Natural killer cell (primary cell): Measurements from ENCODE around the gene TTLL1. TPM values are rescaled to one million over a fixed set of nuclear protein-coding genes. Genes with fewer than 3 reads are reported as not detected.

Source experiments
- ATAC-seq, 3 donors: fragments of 150-1000 bp in 2 of 3; fragments of 200-7000 bp in 1 of 3; cut with Tn5 transposase; 1 replicate in 1 of 3; 2 replicates in 2 of 3; pipeline ENCODE4 v1.10.0; 2021; ENCODE audit warnings: mild to moderate bottlenecking in 2 of 3, moderate library complexity in 2 of 3
- DNase-seq, 2 donors: peaks; one replicate each; pipeline versions ENCODE4 v3.0.0 to v3.0.0-alpha.2; 2013 to 2021; ENCODE audit warnings: mixed read lengths in 1 of 2
- H3K27ac ChIP-seq: one replicate; pipeline ENCODE4 v1.5.1; 2013; ENCODE audit warnings: mild to moderate bottlenecking, low read length
- H3K27me3 ChIP-seq: one replicate; pipeline ENCODE4 v1.6.1; 2013; ENCODE audit warnings: low read length; ENCODE audit not compliant: control insufficient read depth, insufficient read depth
- H3K36me3 ChIP-seq: one replicate; pipeline ENCODE4 v1.6.1; 2013; ENCODE audit warnings: low read length; ENCODE audit not compliant: control insufficient read depth, insufficient read depth
- H3K4me1 ChIP-seq: one replicate; pipeline ENCODE4 v1.6.1; 2013; ENCODE audit warnings: low read length; ENCODE audit not compliant: control insufficient read depth, insufficient read depth
- H3K4me3 ChIP-seq: one replicate; pipeline ENCODE4 v1.5.1; 2013; ENCODE audit warnings: low read length
- H3K9me3 ChIP-seq: one replicate; pipeline ENCODE4 v1.6.1; 2013; ENCODE audit warnings: low read length; ENCODE audit not compliant: control insufficient read depth, insufficient read depth
- H3K27ac Mint-ChIP-seq, 2 donors: one replicate each; pipeline ENCODE4 v1.8.0; 2022; ENCODE audit warnings: mild to moderate bottlenecking in 2 of 2, mixed read lengths in 2 of 2, moderate library complexity in 1 of 2
- H3K27me3 Mint-ChIP-seq, 2 donors: one replicate each; pipeline ENCODE4 v1.8.0; 2022; ENCODE audit warnings: low read depth in 2 of 2, mixed read lengths in 2 of 2
- H3K36me3 Mint-ChIP-seq: one replicate; pipeline ENCODE4 v1.8.0; 2022; ENCODE audit warnings: mixed read lengths
- H3K4me1 Mint-ChIP-seq, 2 donors: one replicate each; pipeline ENCODE4 v1.8.0; 2022; ENCODE audit warnings: mixed read lengths in 2 of 2
- H3K4me3 Mint-ChIP-seq: one replicate; pipeline ENCODE4 v1.8.0; 2022; ENCODE audit warnings: mild to moderate bottlenecking, moderate library complexity, mixed read lengths
- H3K9me3 Mint-ChIP-seq, 2 donors: one replicate each; pipeline ENCODE4 v1.8.0; 2022; ENCODE audit warnings: mixed read lengths in 2 of 2
- CTCF ChIP-seq: fragments of 200-600 bp; IDR thresholded peaks from one replicate; pipeline ENCODE4 v1.8.0; 2022; ENCODE audit warnings: antibody characterized with exemption
- WGBS: methylation state at CpG from one replicate; pipeline ENCODE4 v1.1.7; 2013; ENCODE audit warnings: missing lambda C conversion rate; ENCODE audit not compliant: insufficient coverage; 5-methylcytosine and 5-hydroxymethylcytosine counted together
- intact Hi-C: fragments of 100-400 bp; cut with micrococcal nuclease; formaldehyde crosslinking; loops from one replicate; pipeline ENCODE4 v1.14.2; 2022
- total RNA-seq, 4 donors: library from RNA; stranded (reverse); fragments of 120-200 nt in 1 of 4; gene quantifications; one replicate each; pipeline versions ENCODE4 v1.2.3 to v1.2.4, GENCODE V29; 2013 to 2022

Gene TTLL1
- total RNA-seq, 3 donors from 2014 or later (not counting 1 experiment from before 2014, with no cell fraction given), result 4.4 to 6.5 (median 6.0) TPM

GRCh38 chr22:43118024-43118849 is 29.0 kb upstream of the TTLL1 start:
- Mint-ChIP-seq H3K27me3 (peaks cover 0 to 6% of the 10 kb centered on the region in 2 donors), H3K4me3 (no peak overlapping the region), H3K4me1 (no peaks in the 10 kb centered on the region), H3K9me3 (no peaks in the 10 kb centered on the region), H3K36me3 (no peaks in the 10 kb centered on the region), H3K27ac (no peak overlapping the region)
- intact Hi-C loops, result no loop called here
- H3K4me3 ChIP-seq, result no peak overlapping the region
- 76% methylated on average over 21 of the region's 21 CpGs for WGBS
- TF ChIP-seq CTCF, result no peak
- DNase-seq (no peak), ATAC-seq (no peak)
- no peaks in the 10 kb centered on the region for H3K9me3 ChIP-seq
- no peak overlapping the region for H3K27ac ChIP-seq
- no peaks in the 10 kb centered on the region for H3K36me3 ChIP-seq
- H3K4me1 ChIP-seq, result peaks cover 34% of the 10 kb centered on the region
- no peaks in the 10 kb centered on the region for H3K27me3 ChIP-seq

DNA sequence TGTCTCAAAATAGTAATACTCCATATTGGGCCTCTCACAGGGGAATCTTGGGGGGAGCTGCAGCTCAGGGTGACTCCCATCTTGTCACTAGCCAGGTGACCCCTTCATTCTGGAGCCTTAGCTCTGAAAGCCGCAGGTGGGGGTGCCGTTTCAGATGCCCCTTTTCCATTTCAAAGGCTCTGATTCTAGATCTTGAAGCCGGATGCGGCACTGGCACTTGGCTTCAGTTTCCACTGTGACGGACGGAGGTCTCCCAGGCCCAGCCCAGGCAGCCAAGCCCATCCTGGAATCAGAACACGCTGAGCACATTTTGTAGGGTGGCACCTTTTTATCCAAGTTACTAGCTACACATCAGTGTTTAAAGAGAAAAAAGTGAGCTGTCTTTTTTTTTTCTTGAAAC is 27.7 kb upstream of the TTLL1 start:
- peaks cover 0 to 11% of the 10 kb centered on the region in 2 donors for H3K27me3 Mint-ChIP-seq
- 94% methylated on average over 7 of the region's 7 CpGs for WGBS
- ATAC-seq, result no peak

GRCh38 chr22:43114958-43115357 is 25.8 kb upstream of the TTLL1 start:
- Mint-ChIP-seq H3K9me3 (no peaks in the 10 kb centered on the region), H3K27ac (no peak overlapping the region), H3K4me1 (peaks cover 0 to 4% of the 10 kb centered on the region in 2 donors), H3K27me3 (peaks cover 0 to 21% of the 10 kb centered on the region in 2 donors), H3K36me3 (no peaks in the 10 kb centered on the region), H3K4me3 (no peak overlapping the region)
- no peak for TF ChIP-seq CTCF
- H3K4me3 ChIP-seq, result no peak overlapping the region
- H3K36me3 ChIP-seq, result no peaks in the 10 kb centered on the region
- no peak for ATAC-seq
- WGBS, result 73% methylated on average over 5 of the region's 5 CpGs
- no peak for DNase-seq
- peaks cover 11% of the 10 kb centered on the region for H3K27me3 ChIP-seq
- no peaks in the 10 kb centered on the region for H3K9me3 ChIP-seq
- intact Hi-C loops, result no loop called here
- peaks cover 35% of the 10 kb centered on the region for H3K4me1 ChIP-seq
- H3K27ac ChIP-seq, result no peak overlapping the region

More for the DNA sequence above, 27.7 kb upstream of the TTLL1 start:
- Histone ChIP-seq H3K27ac (no peak overlapping the region), H3K36me3 (no peaks in the 10 kb centered on the region), H3K27me3 (peaks cover 2% of the 10 kb centered on the region), H3K4me3 (no peak overlapping the region), H3K9me3 (no peaks in the 10 kb centered on the region), H3K4me1 (peaks cover 32% of the 10 kb centered on the region)
- Mint-ChIP-seq H3K27ac (no peak overlapping the region), H3K4me3 (no peak overlapping the region), H3K9me3 (no peaks in the 10 kb centered on the region), H3K4me1 (no peaks in the 10 kb centered on the region), H3K36me3 (no peaks in the 10 kb centered on the region)
- DNase-seq, result no peak
- intact Hi-C loops, result no loop called here
- TF ChIP-seq CTCF, result no peak
